ENCODE measurements around the gene ULBP3.

DNA sequence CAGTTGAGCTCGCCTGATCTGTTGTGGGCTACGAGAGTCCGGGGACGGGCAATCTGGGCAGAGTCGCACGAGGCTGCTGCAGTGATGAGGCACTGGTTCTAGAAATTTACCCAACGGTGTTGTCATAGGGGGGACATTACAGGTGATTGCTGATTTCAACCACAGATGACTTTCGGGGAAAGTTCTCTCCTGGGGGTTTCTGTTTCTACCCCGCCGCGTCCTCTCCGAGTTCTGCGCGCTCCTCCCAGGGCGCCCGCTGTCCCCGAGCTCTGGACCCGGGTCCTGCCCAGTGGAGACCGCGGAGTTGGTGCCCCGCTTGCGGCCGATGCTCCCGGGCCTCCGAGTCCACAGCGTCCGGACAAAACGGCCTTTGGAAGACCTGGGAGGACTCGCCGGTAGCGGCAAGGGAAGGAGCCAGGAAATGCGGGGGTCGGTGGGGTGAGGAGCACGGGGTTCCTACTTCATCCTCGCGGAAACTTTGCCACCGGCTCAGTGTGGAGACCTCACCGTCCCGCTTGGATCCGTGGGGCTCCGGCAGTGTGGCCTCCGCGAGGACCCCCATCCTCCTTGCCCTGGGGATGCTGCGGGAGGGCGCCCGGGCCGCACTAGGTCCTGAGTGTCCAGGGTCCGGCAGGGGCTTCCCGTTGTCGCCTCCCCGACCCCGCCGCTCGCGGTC lies 31.3 kb downstream of the ULBP3 start:
- TF ChIP-seq, protein P1, sequence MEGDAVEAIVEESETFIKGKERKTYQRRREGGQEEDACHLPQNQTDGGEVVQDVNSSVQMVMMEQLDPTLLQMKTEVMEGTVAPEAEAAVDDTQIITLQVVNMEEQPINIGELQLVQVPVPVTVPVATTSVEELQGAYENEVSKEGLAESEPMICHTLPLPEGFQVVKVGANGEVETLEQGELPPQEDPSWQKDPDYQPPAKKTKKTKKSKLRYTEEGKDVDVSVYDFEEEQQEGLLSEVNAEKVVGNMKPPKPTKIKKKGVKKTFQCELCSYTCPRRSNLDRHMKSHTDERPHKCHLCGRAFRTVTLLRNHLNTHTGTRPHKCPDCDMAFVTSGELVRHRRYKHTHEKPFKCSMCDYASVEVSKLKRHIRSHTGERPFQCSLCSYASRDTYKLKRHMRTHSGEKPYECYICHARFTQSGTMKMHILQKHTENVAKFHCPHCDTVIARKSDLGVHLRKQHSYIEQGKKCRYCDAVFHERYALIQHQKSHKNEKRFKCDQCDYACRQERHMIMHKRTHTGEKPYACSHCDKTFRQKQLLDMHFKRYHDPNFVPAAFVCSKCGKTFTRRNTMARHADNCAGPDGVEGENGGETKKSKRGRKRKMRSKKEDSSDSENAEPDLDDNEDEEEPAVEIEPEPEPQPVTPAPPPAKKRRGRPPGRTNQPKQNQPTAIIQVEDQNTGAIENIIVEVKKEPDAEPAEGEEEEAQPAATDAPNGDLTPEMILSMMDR (conservative IDR thresholded peaks at IDR 0.05): no peak
- TF ChIP-seq ZFX (IDR thresholded peaks at IDR 0.05): no peak
